ENCODE results near the gene GRIK4.

- TF ChIP-seq CTCF (IDR thresholded peaks at IDR 0.05; ENCODE audit: poor library complexity, severe bottlenecking) (no peak), REST (IDR thresholded peaks at IDR 0.05; ENCODE audit: borderline replicate concordance) (no peak)
These were observed 116.0 kb downstream of the GRIK4 start for GRCh38 chr11:120627327-120628163.

Measured in neural cell (in vitro differentiated cells).